Parathyroid adenoma (tissue), 2 donors: ENCODE measurements around the gene ZNF800.

Experiments used
- H2AFZ ChIP-seq: fragments of 300-600 bp; sonication (generic); one replicate; pipeline ENCODE4 v1.7.0; 2017; ENCODE audit warnings: antibody characterized with exemption, mild to moderate bottlenecking
- H3K27ac ChIP-seq: fragments of 300-600 bp; sonication (generic); one replicate; pipeline ENCODE4 v1.7.0; 2017
- H3K27me3 ChIP-seq: fragments of 300-600 bp; sonication (generic); one replicate; pipeline ENCODE4 v1.7.0; 2017; ENCODE audit warnings: low read length; ENCODE audit not compliant: control insufficient read depth, insufficient read depth
- H3K36me3 ChIP-seq: fragments of 300-600 bp; sonication (generic); one replicate; pipeline ENCODE4 v1.7.0; 2017; ENCODE audit warnings: low read length; ENCODE audit not compliant: control insufficient read depth, insufficient read depth
- H3K4me1 ChIP-seq: fragments of 300-600 bp; sonication (generic); one replicate; pipeline ENCODE4 v1.7.0; 2017; ENCODE audit warnings: control low read depth
- H3K4me2 ChIP-seq: fragments of 300-600 bp; sonication (generic); one replicate; pipeline ENCODE4 v1.7.0; 2017; ENCODE audit warnings: low read length
- H3K4me3 ChIP-seq: fragments of 300-600 bp; sonication (generic); one replicate; pipeline ENCODE4 v1.7.0; 2017; ENCODE audit warnings: low read depth, low read length
- H3K79me2 ChIP-seq: fragments of 300-600 bp; sonication (generic); one replicate; pipeline ENCODE4 v1.7.0; 2017; ENCODE audit warnings: control low read depth
- H3K9ac ChIP-seq: fragments of 300-600 bp; sonication (generic); one replicate; pipeline ENCODE4 v1.7.0; 2017; ENCODE audit warnings: mild to moderate bottlenecking
- H3K9me3 ChIP-seq: fragments of 300-600 bp; sonication (generic); one replicate; pipeline ENCODE4 v1.7.0; 2017; ENCODE audit warnings: low read length; ENCODE audit not compliant: control insufficient read depth
- CTCF ChIP-seq: fragments of 300-600 bp; sonication (generic); IDR thresholded peaks from one replicate; pipeline ENCODE4 v1.7.0; 2017; ENCODE audit warnings: antibody characterized with exemption, mild to moderate bottlenecking
- donor health status: primary hyperparathyroidism.

Gene ZNF800

GRCh38 chr7:127362364-127363027, 30.0 kb downstream of the ZNF800 start:
- Histone ChIP-seq H3K4me3 (no peak overlapping the region), H3K36me3 (no peaks in the 10 kb centered on the region), H3K9ac (no peak overlapping the region), H3K4me2 (no peak overlapping the region), H3K79me2 (peaks cover 3% of the 10 kb centered on the region), H3K27ac (no peak overlapping the region), H3K9me3 (no peaks in the 10 kb centered on the region), H3K4me1 (no peaks in the 10 kb centered on the region), H2AFZ (no peak overlapping the region), H3K27me3 (no peaks in the 10 kb centered on the region)
- TF ChIP-seq CTCF, result no peak

- no peak for TF ChIP-seq CTCF
- H3K27ac ChIP-seq, result no peak overlapping the region
- peaks cover 3% of the 10 kb centered on the region for H3K79me2 ChIP-seq
- no peak overlapping the region for H3K4me3 ChIP-seq
- no peaks in the 10 kb centered on the region for H3K4me1 ChIP-seq
- H3K9ac ChIP-seq, result no peak overlapping the region
- H2AFZ ChIP-seq, result no peak overlapping the region
- H3K9me3 ChIP-seq, result no peaks in the 10 kb centered on the region
- no peaks in the 10 kb centered on the region for H3K27me3 ChIP-seq
- no peaks in the 10 kb centered on the region for H3K36me3 ChIP-seq
- no peak overlapping the region for H3K4me2 ChIP-seq
Observed at GRCh38 chr7:127361736-127362135, 30.8 kb downstream of the ZNF800 start.

GRCh38 chr7:127359011-127359410, 33.5 kb downstream of the ZNF800 start:
- TF ChIP-seq CTCF, result no peak
- no peak overlapping the region for H3K4me3 ChIP-seq
- no peak overlapping the region for H3K9ac ChIP-seq
- H3K79me2 ChIP-seq, result no peaks in the 10 kb centered on the region
- no peak overlapping the region for H3K4me2 ChIP-seq
- no peaks in the 10 kb centered on the region for H3K4me1 ChIP-seq
- H3K36me3 ChIP-seq, result no peaks in the 10 kb centered on the region
- H3K27ac ChIP-seq, result no peak overlapping the region
- H2AFZ ChIP-seq, result no peak overlapping the region
- no peaks in the 10 kb centered on the region for H3K27me3 ChIP-seq
- no peaks in the 10 kb centered on the region for H3K9me3 ChIP-seq

- no peak for TF ChIP-seq CTCF
Observed at GRCh38 chr7:127353897-127354296, 38.6 kb downstream of the ZNF800 start.

GRCh38 chr7:127350586-127350985, 41.9 kb downstream of the ZNF800 start:
- Histone ChIP-seq H3K27me3 (no peaks in the 10 kb centered on the region), H3K79me2 (no peaks in the 10 kb centered on the region), H3K9ac (no peak overlapping the region), H3K4me1 (no peaks in the 10 kb centered on the region), H3K4me3 (no peak overlapping the region), H3K9me3 (no peaks in the 10 kb centered on the region), H2AFZ (no peak overlapping the region), H3K27ac (no peak overlapping the region), H3K36me3 (no peaks in the 10 kb centered on the region), H3K4me2 (peak overlapping the region; percentile 23)
- TF ChIP-seq CTCF, result no peak

More at GRCh38 chr7:127353897-127354296, 38.6 kb downstream of the ZNF800 start:
- Histone ChIP-seq H3K9ac (no peak overlapping the region), H3K4me2 (no peak overlapping the region), H3K36me3 (no peaks in the 10 kb centered on the region), H3K4me1 (no peaks in the 10 kb centered on the region), H3K9me3 (no peaks in the 10 kb centered on the region), H3K4me3 (no peak overlapping the region), H3K27me3 (no peaks in the 10 kb centered on the region), H3K27ac (no peak overlapping the region), H3K79me2 (no peaks in the 10 kb centered on the region), H2AFZ (no peak overlapping the region)
